Tibial nerve (tissue), 4 donors: ENCODE data around the gene MAP2K2.

ENCODE experiments used
- CTCF ChIP-seq, 5 experiments: fragments of 200-600 bp in 3 of 5; fragments of 450-650 bp in 2 of 5; sonication (generic) in 3 of 5; IDR thresholded peaks; one replicate each; pipeline ENCODE4 v1.5.1; 2016 to 2019; ENCODE audit warnings: antibody characterized with exemption in 5 of 5, mild to moderate bottlenecking in 3 of 5, moderate library complexity in 2 of 5
- EP300 ChIP-seq, 2 donors: sonication (generic); formaldehyde crosslinking; IDR thresholded peaks; one replicate each; pipeline ENCODE4 v1.6.1; 2017; ENCODE audit warnings: antibody characterized with exemption in 2 of 2, mild to moderate bottlenecking in 1 of 2

DNA sequence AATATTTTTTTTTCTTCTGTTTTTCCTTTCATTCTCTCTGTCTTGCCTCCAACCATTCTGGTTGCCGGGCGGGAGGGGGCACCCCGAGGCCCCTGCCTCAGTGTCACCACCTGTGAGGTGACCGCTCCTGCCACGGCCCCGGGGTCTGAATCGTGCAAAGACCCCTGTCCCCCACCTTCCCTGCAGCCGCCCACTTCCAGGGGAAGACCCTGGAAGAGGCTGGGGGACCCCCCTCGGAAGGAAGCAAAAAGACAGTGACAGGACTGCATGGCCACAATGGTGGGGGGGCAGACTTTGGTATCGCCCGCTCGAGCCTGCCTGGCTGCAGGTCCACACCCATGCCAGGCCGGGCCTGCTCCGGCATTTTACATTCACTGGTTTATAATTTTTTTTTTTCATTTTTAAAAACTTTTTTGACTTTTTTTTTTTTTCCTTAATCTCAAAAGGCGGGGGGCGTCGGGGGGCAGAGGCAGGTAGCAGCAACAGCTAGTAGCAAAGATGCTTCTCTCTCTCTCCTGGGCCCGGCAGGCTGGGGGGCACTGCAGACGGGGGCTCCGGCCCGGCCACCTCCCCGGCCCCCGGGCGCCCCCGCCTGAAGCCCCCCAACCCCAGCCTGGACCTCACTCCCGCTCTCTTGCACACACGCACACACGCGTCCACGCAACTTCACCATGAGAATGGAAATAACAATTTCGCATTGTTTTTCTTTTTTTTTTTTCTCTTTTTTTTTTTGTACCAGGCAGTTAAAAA, 79.8 kb downstream of the MAP2K2 start:
- TF ChIP-seq CTCF (IDR thresholded peaks at IDR 0.05) = no peak
- TF ChIP-seq EP300 (IDR thresholded peaks at IDR 0.05) = no peak
